Muscle layer of duodenum (tissue), 2 donors: ENCODE measurements around the gene PTCD3.

ENCODE experiments used
- H3K27ac ChIP-seq: one replicate; pipeline ENCODE4 v1.7.0; 2013; ENCODE audit warnings: mild to moderate bottlenecking, low read length
- H3K27me3 ChIP-seq: one replicate; pipeline ENCODE4 v1.7.0; 2013; ENCODE audit warnings: low read depth, mild to moderate bottlenecking, control low read depth, low read length
- H3K36me3 ChIP-seq, 2 donors: one replicate each; pipeline ENCODE4 v1.7.0; 2013; ENCODE audit warnings: low read length in 2 of 2, control low read depth in 1 of 2, mild to moderate bottlenecking in 1 of 2; ENCODE audit not compliant: insufficient read depth in 2 of 2, control insufficient read depth in 1 of 2
- H3K4me1 ChIP-seq, 2 donors: one replicate each; pipeline ENCODE4 v1.7.0; 2013; ENCODE audit warnings: low read length in 2 of 2, mild to moderate bottlenecking in 2 of 2, control low read depth in 1 of 2, moderate library complexity in 1 of 2; ENCODE audit not compliant: insufficient read depth in 2 of 2, control insufficient read depth in 1 of 2
- H3K4me3 ChIP-seq, 2 donors: one replicate each; pipeline ENCODE4 v1.7.0; 2013; ENCODE audit warnings: low read length in 2 of 2, low read depth in 1 of 2, mild to moderate bottlenecking in 1 of 2
- H3K9me3 ChIP-seq, 2 donors: one replicate each; pipeline ENCODE4 v1.7.0; 2013; ENCODE audit warnings: low read length in 2 of 2, control low read depth in 1 of 2, mild to moderate bottlenecking in 1 of 2; ENCODE audit not compliant: control insufficient read depth in 1 of 2
- donor health status: healthy.

PTCD3 gene

GRCh38 chr2:86134709-86135108, 28.7 kb downstream of the PTCD3 start:
- no peaks in the 10 kb centered on the region for H3K4me1 ChIP-seq
- peaks cover 83 to 98% of the 10 kb centered on the region in 2 donors for H3K36me3 ChIP-seq

DNA sequence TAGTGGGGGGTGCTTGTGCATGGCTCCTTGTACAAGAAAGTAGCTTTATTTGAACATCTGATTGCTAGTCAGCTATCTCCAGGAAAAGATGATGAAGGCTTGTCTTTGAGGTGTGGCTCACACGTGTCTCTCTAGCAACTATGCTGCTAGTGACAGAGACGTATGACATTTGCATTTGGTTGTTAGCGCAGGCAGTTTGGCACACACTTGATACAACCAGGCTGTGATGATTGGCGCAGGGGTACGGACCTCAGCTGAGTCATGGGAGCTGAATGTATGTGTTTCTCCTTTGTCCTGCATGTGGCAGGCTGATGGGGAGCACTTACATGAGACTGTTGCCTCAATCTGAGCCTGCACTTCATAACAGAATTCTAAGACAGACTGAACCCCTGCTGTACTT, 29.6 kb downstream of the PTCD3 start:
- Histone ChIP-seq H3K36me3 (peaks cover 84 to 89% of the 10 kb centered on the region in 2 donors), H3K27ac (no peak overlapping the region), H3K4me1 (no peaks in the 10 kb centered on the region), H3K4me3 (no peak overlapping the region), H3K9me3 (no peaks in the 10 kb centered on the region), H3K27me3 (no peaks in the 10 kb centered on the region)

More at GRCh38 chr2:86134709-86135108, 28.7 kb downstream of the PTCD3 start:
- no peaks in the 10 kb centered on the region for H3K27me3 ChIP-seq
- H3K4me3 ChIP-seq: no peak overlapping the region
- no peaks in the 10 kb centered on the region for H3K9me3 ChIP-seq
- no peak overlapping the region for H3K27ac ChIP-seq

DNA sequence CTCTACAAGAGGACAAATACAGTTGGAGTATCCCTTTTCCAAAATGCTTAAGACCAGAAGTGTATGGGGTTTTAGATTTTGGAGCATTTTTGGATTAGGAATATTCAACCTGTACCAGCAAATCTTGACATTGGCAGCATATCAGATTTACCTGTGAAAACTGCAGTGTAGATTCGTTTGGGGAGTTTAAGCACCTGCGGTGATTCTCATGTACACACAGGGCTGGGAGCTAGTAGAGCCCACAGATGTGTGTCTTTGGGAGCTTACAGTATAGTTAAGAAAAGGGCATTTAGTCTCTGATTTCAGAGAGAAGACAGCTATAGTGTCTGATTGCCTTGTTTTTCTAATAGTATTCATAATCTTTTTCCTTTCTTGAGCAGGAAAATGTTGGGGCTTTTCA, 30.1 kb downstream of the PTCD3 start:
- Histone ChIP-seq H3K4me3 (no peak overlapping the region), H3K27ac (no peak overlapping the region), H3K9me3 (no peaks in the 10 kb centered on the region), H3K27me3 (no peaks in the 10 kb centered on the region), H3K4me1 (no peaks in the 10 kb centered on the region), H3K36me3 (peaks cover 83 to 88% of the 10 kb centered on the region in 2 donors)

- H3K27me3 ChIP-seq: no peaks in the 10 kb centered on the region
- H3K4me3 ChIP-seq: no peak overlapping the region
- peaks cover 82 to 85% of the 10 kb centered on the region in 2 donors for H3K36me3 ChIP-seq
- no peaks in the 10 kb centered on the region for H3K4me1 ChIP-seq
- H3K9me3 ChIP-seq: no peaks in the 10 kb centered on the region
- no peak overlapping the region for H3K27ac ChIP-seq
These were observed 32.9 kb downstream of the PTCD3 start for GRCh38 chr2:86138736-86139625.

DNA sequence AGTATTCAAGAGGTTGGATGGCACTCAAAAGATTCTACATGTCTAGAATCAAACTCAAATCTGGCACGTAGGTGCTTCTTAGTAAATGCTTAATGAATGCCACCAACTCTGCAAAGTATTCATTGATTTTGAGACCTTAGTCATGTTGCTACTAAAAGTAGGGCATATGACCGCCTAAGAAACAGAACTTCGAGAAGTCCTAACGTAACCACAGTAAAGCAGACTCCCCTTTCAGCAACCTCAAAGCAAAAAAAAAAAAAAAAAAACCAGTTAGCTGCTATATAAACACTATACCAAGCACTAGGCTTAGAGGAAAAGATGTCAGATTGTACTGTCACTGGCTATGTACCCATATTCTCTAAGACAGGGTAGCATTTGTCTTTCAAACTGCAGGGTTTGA, 33.9 kb downstream of the PTCD3 start:
- H3K27ac ChIP-seq: no peak overlapping the region
- H3K4me3 ChIP-seq: no peak overlapping the region
- H3K36me3 ChIP-seq: peaks cover 82 to 85% of the 10 kb centered on the region in 2 donors

DNA sequence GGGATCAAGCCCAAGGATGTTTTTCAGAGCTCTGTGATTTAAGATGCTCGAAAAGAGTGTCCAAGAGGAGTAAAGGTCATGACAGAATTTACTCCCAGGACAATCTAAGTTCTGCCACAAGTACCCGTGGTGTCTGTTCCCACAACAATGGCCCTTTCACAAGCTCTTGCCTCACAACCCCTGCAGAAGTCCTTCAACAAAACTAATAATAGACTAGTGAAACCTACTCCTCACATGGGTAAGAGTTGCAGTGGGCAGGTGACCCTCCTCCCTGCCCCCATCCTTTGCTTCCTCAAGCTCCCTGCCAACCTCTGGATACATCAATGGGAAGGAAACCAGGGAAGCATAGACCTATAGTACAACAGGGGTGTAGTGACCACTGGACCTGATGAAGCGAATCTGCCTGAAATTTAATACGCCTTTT, 34.9 kb downstream of the PTCD3 start:
- no peaks in the 10 kb centered on the region for H3K4me1 ChIP-seq
- H3K4me3 ChIP-seq: no peak overlapping the region
- peaks cover 80 to 83% of the 10 kb centered on the region in 2 donors for H3K36me3 ChIP-seq
- no peaks in the 10 kb centered on the region for H3K27me3 ChIP-seq
- H3K27ac ChIP-seq: no peak overlapping the region
- no peaks in the 10 kb centered on the region for H3K9me3 ChIP-seq

More for the DNA sequence above, 33.9 kb downstream of the PTCD3 start:
- Histone ChIP-seq H3K4me1 (no peaks in the 10 kb centered on the region), H3K9me3 (no peaks in the 10 kb centered on the region), H3K27me3 (no peaks in the 10 kb centered on the region)

- H3K27me3 ChIP-seq: no peaks in the 10 kb centered on the region
- H3K4me1 ChIP-seq: no peaks in the 10 kb centered on the region
- H3K9me3 ChIP-seq: no peaks in the 10 kb centered on the region
- peaks cover 70 to 80% of the 10 kb centered on the region in 2 donors for H3K36me3 ChIP-seq
- no peak overlapping the region for H3K27ac ChIP-seq
- H3K4me3 ChIP-seq: no peak overlapping the region
These were observed 36.6 kb downstream of the PTCD3 start for GRCh38 chr2:86142436-86143257.

DNA sequence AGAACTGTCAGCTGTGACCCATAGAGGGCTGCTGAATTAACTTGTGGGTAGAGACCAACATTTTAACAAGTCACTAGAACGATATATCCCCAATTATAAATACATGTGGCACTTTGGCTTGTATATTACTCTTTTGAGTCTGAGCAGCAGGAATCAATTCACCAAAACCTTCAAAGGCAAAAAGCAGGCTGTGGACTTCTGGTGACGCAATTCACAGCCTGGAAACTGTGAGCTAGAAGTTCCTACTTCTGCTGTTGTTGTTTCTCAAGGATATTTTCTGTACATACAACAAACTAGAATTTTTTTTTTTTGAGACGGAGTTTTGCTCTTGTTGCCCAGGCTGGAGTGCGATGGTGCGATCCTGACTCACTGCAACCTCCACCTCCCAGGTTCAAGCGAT, 37.3 kb downstream of the PTCD3 start:
- Histone ChIP-seq H3K4me3 (no peak overlapping the region), H3K27me3 (no peaks in the 10 kb centered on the region), H3K4me1 (no peaks in the 10 kb centered on the region), H3K36me3 (peaks cover 70 to 80% of the 10 kb centered on the region in 2 donors), H3K9me3 (no peaks in the 10 kb centered on the region), H3K27ac (no peak overlapping the region)

- Histone ChIP-seq H3K9me3 (no peaks in the 10 kb centered on the region), H3K27me3 (no peaks in the 10 kb centered on the region), H3K27ac (no peak overlapping the region), H3K4me3 (no peak overlapping the region), H3K4me1 (no peaks in the 10 kb centered on the region), H3K36me3 (peaks cover 67 to 79% of the 10 kb centered on the region in 2 donors)
These were observed 38.1 kb downstream of the PTCD3 start for GRCh38 chr2:86143926-86144685.

- Histone ChIP-seq H3K4me3 (no peak overlapping the region), H3K9me3 (no peaks in the 10 kb centered on the region), H3K27ac (no peak overlapping the region), H3K4me1 (no peaks in the 10 kb centered on the region), H3K27me3 (no peaks in the 10 kb centered on the region), H3K36me3 (peaks cover 67 to 81% of the 10 kb centered on the region in 2 donors)
These were observed 41.8 kb downstream of the PTCD3 start for GRCh38 chr2:86147793-86148192.

DNA sequence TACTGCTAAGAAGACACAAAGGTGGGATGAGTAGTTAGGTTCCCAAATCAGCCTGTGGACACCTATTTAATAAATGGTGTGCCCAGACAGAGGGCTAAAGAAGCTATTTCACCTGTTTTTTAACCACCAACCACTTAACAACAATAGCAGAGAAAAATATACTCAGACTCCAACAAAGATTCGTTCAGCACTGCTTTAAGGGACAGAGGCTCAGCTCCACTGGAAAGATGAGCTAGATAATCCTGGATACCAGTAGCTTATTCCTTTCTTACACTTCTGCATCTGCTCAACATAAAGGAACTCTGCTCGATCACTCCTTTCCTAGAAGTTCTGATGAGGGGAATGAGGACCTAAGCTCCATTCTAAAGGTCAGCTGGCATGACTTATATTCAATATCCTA, 44.5 kb downstream of the PTCD3 start:
- Histone ChIP-seq H3K4me3 (no peak overlapping the region), H3K9me3 (no peaks in the 10 kb centered on the region), H3K27me3 (no peaks in the 10 kb centered on the region), H3K4me1 (no peaks in the 10 kb centered on the region), H3K27ac (no peak overlapping the region), H3K36me3 (peaks cover 48 to 59% of the 10 kb centered on the region in 2 donors)
